ENCODE measurements around the gene TYRO3. TPM values are rescaled to one million over a fixed set of nuclear protein-coding genes. Genes with fewer than 3 reads are reported as not detected.

TYRO3 gene
- total RNA-seq, 2 donors from 2014 or later: 4.1 to 8.5 TPM

- DNase-seq (ENCODE audit: low spot score): no peak
- Histone ChIP-seq H3K4me3 (no peak overlapping the region), H3K4me1 (no peaks in the 10 kb centered on the region), H3K27me3 (no peaks in the 10 kb centered on the region), H3K9me3 (no peaks in the 10 kb centered on the region), H3K27ac (no peak overlapping the region), H3K36me3 (no peaks in the 10 kb centered on the region)
- TF ChIP-seq, protein P1, sequence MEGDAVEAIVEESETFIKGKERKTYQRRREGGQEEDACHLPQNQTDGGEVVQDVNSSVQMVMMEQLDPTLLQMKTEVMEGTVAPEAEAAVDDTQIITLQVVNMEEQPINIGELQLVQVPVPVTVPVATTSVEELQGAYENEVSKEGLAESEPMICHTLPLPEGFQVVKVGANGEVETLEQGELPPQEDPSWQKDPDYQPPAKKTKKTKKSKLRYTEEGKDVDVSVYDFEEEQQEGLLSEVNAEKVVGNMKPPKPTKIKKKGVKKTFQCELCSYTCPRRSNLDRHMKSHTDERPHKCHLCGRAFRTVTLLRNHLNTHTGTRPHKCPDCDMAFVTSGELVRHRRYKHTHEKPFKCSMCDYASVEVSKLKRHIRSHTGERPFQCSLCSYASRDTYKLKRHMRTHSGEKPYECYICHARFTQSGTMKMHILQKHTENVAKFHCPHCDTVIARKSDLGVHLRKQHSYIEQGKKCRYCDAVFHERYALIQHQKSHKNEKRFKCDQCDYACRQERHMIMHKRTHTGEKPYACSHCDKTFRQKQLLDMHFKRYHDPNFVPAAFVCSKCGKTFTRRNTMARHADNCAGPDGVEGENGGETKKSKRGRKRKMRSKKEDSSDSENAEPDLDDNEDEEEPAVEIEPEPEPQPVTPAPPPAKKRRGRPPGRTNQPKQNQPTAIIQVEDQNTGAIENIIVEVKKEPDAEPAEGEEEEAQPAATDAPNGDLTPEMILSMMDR (IDR thresholded peaks at IDR 0.05): no peak
Observed at GRCh38 chr15:41594801-41595746, 36.1 kb downstream of the TYRO3 start.

- no peak for DNase-seq (ENCODE audit: low spot score)
- Histone ChIP-seq H3K4me1 (no peaks in the 10 kb centered on the region), H3K27ac (no peak overlapping the region), H3K4me3 (no peak overlapping the region), H3K9me3 (no peaks in the 10 kb centered on the region), H3K27me3 (no peaks in the 10 kb centered on the region), H3K36me3 (no peaks in the 10 kb centered on the region)
- TF ChIP-seq, protein P1 (IDR thresholded peaks at IDR 0.05): no peak
Observed at GRCh38 chr15:41596972-41597371, 38.0 kb downstream of the TYRO3 start.

GRCh38 chr15:41597787-41598186 is 38.8 kb downstream of the TYRO3 start:
- TF ChIP-seq, protein P1 (IDR thresholded peaks at IDR 0.05): no peak
- Histone ChIP-seq H3K27me3 (no peaks in the 10 kb centered on the region), H3K36me3 (no peaks in the 10 kb centered on the region), H3K27ac (no peak overlapping the region), H3K4me1 (no peaks in the 10 kb centered on the region), H3K4me3 (no peak overlapping the region), H3K9me3 (no peaks in the 10 kb centered on the region)
- DNase-seq (ENCODE audit: low spot score): no peak

DNA sequence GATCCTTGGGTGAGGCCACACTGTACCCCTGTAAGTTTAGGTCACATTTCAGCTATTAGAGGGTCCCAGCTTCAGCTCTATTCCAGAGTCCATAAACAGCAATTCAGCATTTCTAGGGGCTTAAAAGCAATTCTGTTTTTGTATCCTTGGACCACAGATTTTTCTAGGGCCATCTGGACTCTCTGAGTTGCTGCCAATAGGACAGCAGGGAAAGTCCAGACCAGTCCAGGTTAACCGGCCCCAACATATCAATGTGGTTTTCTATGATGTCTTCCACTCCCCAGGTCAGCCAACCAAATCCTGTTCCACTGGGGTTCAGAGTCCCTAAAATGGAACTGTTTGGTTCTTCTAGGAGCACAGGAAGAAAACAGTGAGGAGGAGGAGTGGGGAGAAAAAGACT is 40.0 kb downstream of the TYRO3 start:
- Histone ChIP-seq H3K9me3 (no peaks in the 10 kb centered on the region), H3K4me1 (peaks cover 0 to 2% of the 10 kb centered on the region in 2 donors), H3K27me3 (no peaks in the 10 kb centered on the region), H3K4me3 (no peak overlapping the region), H3K36me3 (no peaks in the 10 kb centered on the region), H3K27ac (no peak overlapping the region)
- DNase-seq (ENCODE audit: low spot score): no peak
- TF ChIP-seq, protein P1 (IDR thresholded peaks at IDR 0.05): no peak

- TF ChIP-seq, protein P1 (IDR thresholded peaks at IDR 0.05): no peak
- Histone ChIP-seq H3K4me3 (no peak overlapping the region), H3K36me3 (no peaks in the 10 kb centered on the region), H3K9me3 (no peaks in the 10 kb centered on the region), H3K27me3 (no peaks in the 10 kb centered on the region), H3K27ac (no peak overlapping the region), H3K4me1 (peaks cover 0 to 10% of the 10 kb centered on the region in 2 donors)
- no peak for DNase-seq (ENCODE audit: low spot score)
Observed at GRCh38 chr15:41603411-41603935, 44.5 kb downstream of the TYRO3 start.
